ENCODE data around the gene ADGRB3. TPM values are rescaled to one million over a fixed set of nuclear protein-coding genes. Genes with fewer than 3 reads are reported as not detected.
"Not testable (repeated sequence)": the region's sequence is repeated elsewhere in the genome, so short reads cannot be mapped to it uniquely, and the experiment has no call there.

ADGRB3 gene
- total RNA-seq, 1 donor from 2014 or later: 2.4 TPM

GRCh38 chr6:69111301-69111700 lies 476.2 kb downstream of the ADGRB3 start:
- no peak overlapping the region for H3K27ac Mint-ChIP-seq (ENCODE audit: unreplicated experiment)
- H3K4me3 Mint-ChIP-seq (ENCODE audit: unreplicated experiment): no peak overlapping the region
- TF ChIP-seq CTCF (IDR thresholded peaks at IDR 0.05; ENCODE audit: unreplicated experiment): no peak
- no peaks in the 10 kb centered on the region for H3K9me3 Mint-ChIP-seq (ENCODE audit: unreplicated experiment)
- H3K4me1 Mint-ChIP-seq (ENCODE audit: unreplicated experiment): no peaks in the 10 kb centered on the region
- no peaks in the 10 kb centered on the region for H3K27me3 Mint-ChIP-seq (ENCODE audit: unreplicated experiment)
- no peak for DNase-seq (ENCODE audit: low spot score)
- no peaks in the 10 kb centered on the region for H3K36me3 Mint-ChIP-seq (ENCODE audit: low read depth, unreplicated experiment)

GRCh38 chr6:69116658-69117057 lies 481.6 kb downstream of the ADGRB3 start:
- Mint-ChIP-seq H3K27me3 (ENCODE audit: unreplicated experiment) (peaks cover 2% of the 10 kb centered on the region), H3K9me3 (ENCODE audit: unreplicated experiment) (no peaks in the 10 kb centered on the region), H3K27ac (ENCODE audit: unreplicated experiment) (no peak overlapping the region), H3K4me3 (ENCODE audit: unreplicated experiment) (no peak overlapping the region), H3K4me1 (ENCODE audit: unreplicated experiment) (peaks cover 9% of the 10 kb centered on the region), H3K36me3 (ENCODE audit: low read depth, unreplicated experiment) (no peaks in the 10 kb centered on the region)
- DNase-seq (ENCODE audit: low spot score): no peak
- no peak for TF ChIP-seq CTCF (IDR thresholded peaks at IDR 0.05; ENCODE audit: unreplicated experiment)

GRCh38 chr6:69121461-69122406 lies 486.7 kb downstream of the ADGRB3 start:
- not testable (repeated sequence) for H3K36me3 Mint-ChIP-seq (ENCODE audit: low read depth, unreplicated experiment); H3K4me1 Mint-ChIP-seq (ENCODE audit: unreplicated experiment); H3K27ac Mint-ChIP-seq (ENCODE audit: unreplicated experiment); DNase-seq (ENCODE audit: low spot score); H3K27me3 Mint-ChIP-seq (ENCODE audit: unreplicated experiment); H3K9me3 Mint-ChIP-seq (ENCODE audit: unreplicated experiment); H3K4me3 Mint-ChIP-seq (ENCODE audit: unreplicated experiment)

- TF ChIP-seq CTCF (IDR thresholded peaks at IDR 0.05; ENCODE audit: unreplicated experiment): no peak
- Mint-ChIP-seq H3K27ac (ENCODE audit: unreplicated experiment) (no peak overlapping the region), H3K36me3 (ENCODE audit: low read depth, unreplicated experiment) (no peaks in the 10 kb centered on the region), H3K4me1 (ENCODE audit: unreplicated experiment) (peaks cover 9% of the 10 kb centered on the region), H3K4me3 (ENCODE audit: unreplicated experiment) (no peak overlapping the region), H3K27me3 (ENCODE audit: unreplicated experiment) (peaks cover 2% of the 10 kb centered on the region), H3K9me3 (ENCODE audit: unreplicated experiment) (no peaks in the 10 kb centered on the region)
- DNase-seq (ENCODE audit: low spot score): no peak
Measured at GRCh38 chr6:69122407-69122773, 487.3 kb downstream of the ADGRB3 start.

GRCh38 chr6:69128411-69128810 lies 493.3 kb downstream of the ADGRB3 start:
- Mint-ChIP-seq H3K27me3 (ENCODE audit: unreplicated experiment) (no peaks in the 10 kb centered on the region), H3K27ac (ENCODE audit: unreplicated experiment) (no peak overlapping the region), H3K4me3 (ENCODE audit: unreplicated experiment) (no peak overlapping the region), H3K9me3 (ENCODE audit: unreplicated experiment) (no peaks in the 10 kb centered on the region), H3K4me1 (ENCODE audit: unreplicated experiment) (no peaks in the 10 kb centered on the region), H3K36me3 (ENCODE audit: low read depth, unreplicated experiment) (no peaks in the 10 kb centered on the region)
- DNase-seq (ENCODE audit: low spot score): no peak
- no peak for TF ChIP-seq CTCF (IDR thresholded peaks at IDR 0.05; ENCODE audit: unreplicated experiment)
